ENCODE measurements around the gene HMGCL.
"Not testable (repeated sequence)": the region's sequence is repeated elsewhere in the genome, so short reads cannot be mapped to it uniquely, and the experiment has no call there.

The HMGCL gene

GRCh38 chr1:23798662-23799142 is 26.5 kb downstream of the HMGCL start:
- no peak for DNase-seq (ENCODE audit: low read depth, low spot score)

GRCh38 chr1:23797478-23798448 is 27.5 kb downstream of the HMGCL start:
- DNase-seq (ENCODE audit: low read depth, low spot score): no peak

GRCh38 chr1:23796466-23797271 is 28.6 kb downstream of the HMGCL start:
- DNase-seq (ENCODE audit: low read depth, low spot score): no peak

- no peak for DNase-seq (ENCODE audit: low read depth, low spot score)
Observed at GRCh38 chr1:23795676-23796465, 29.4 kb downstream of the HMGCL start.

- not testable (repeated sequence) for DNase-seq (ENCODE audit: low read depth, low spot score)
Observed at GRCh38 chr1:23794732-23795182, 30.5 kb downstream of the HMGCL start.

- no peak for DNase-seq (ENCODE audit: low read depth, low spot score)
Observed at GRCh38 chr1:23793861-23794731, 31.1 kb downstream of the HMGCL start.

GRCh38 chr1:23793018-23793781 is 32.0 kb downstream of the HMGCL start:
- no peak for DNase-seq (ENCODE audit: low read depth, low spot score)

GRCh38 chr1:23792151-23792945 is 32.9 kb downstream of the HMGCL start:
- DNase-seq (ENCODE audit: low read depth, low spot score): no peak

GRCh38 chr1:23791516-23792047 is 33.6 kb downstream of the HMGCL start:
- no peak for DNase-seq (ENCODE audit: low read depth, low spot score)

GRCh38 chr1:23790696-23791515 is 34.3 kb downstream of the HMGCL start, which contains the start of gene LYPLA2:
Gene LYPLA2, plus strand, starts transcription at chr1:23791145. Its CDS starts 1,538 bp downstream, at chr1:23792683.
- DNase-seq (ENCODE audit: low read depth, low spot score): peak; percentile 68

- no peak for DNase-seq (ENCODE audit: low read depth, low spot score)
Observed at GRCh38 chr1:23788695-23789094, 36.5 kb downstream of the HMGCL start.

- no peak for DNase-seq (ENCODE audit: low read depth, low spot score)
Observed at GRCh38 chr1:23787701-23788100, 37.5 kb downstream of the HMGCL start.

- DNase-seq (ENCODE audit: low read depth, low spot score): no peak
Observed at GRCh38 chr1:23784846-23785245, 40.4 kb downstream of the HMGCL start.

GRCh38 chr1:23783141-23783540 is 42.1 kb downstream of the HMGCL start:
- not testable (repeated sequence) for DNase-seq (ENCODE audit: low read depth, low spot score)

GRCh38 chr1:23779826-23780371 is 45.3 kb downstream of the HMGCL start:
- DNase-seq (ENCODE audit: low read depth, low spot score): no peak

- peak; percentile 38 for DNase-seq (ENCODE audit: low read depth, low spot score)
Observed at GRCh38 chr1:23777979-23778814, 47.0 kb downstream of the HMGCL start, which contains the start of gene PITHD1. Gene PITHD1, plus strand, starts transcription at chr1:23778418. Its CDS starts 98 bp downstream, at chr1:23778516.

Measured in activated naive CD8-positive, alpha-beta T cell treated with anti-CD3 and anti-CD28 coated beads, Interleukin-2, amount 50 U/mL, for 16 hours (primary cell).